ENCODE data around the gene MUC15. TPM values are rescaled to one million over a fixed set of nuclear protein-coding genes. Genes with fewer than 3 reads are reported as not detected.
"Not testable (repeated sequence)": the region's sequence is repeated elsewhere in the genome, so short reads cannot be mapped to it uniquely, and the experiment has no call there.

Gene MUC15, protein sequence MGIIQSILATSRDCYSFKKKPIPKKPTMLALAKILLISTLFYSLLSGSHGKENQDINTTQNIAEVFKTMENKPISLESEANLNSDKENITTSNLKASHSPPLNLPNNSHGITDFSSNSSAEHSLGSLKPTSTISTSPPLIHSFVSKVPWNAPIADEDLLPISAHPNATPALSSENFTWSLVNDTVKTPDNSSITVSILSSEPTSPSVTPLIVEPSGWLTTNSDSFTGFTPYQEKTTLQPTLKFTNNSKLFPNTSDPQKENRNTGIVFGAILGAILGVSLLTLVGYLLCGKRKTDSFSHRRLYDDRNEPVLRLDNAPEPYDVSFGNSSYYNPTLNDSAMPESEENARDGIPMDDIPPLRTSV
- not detected for total RNA-seq

DNA sequence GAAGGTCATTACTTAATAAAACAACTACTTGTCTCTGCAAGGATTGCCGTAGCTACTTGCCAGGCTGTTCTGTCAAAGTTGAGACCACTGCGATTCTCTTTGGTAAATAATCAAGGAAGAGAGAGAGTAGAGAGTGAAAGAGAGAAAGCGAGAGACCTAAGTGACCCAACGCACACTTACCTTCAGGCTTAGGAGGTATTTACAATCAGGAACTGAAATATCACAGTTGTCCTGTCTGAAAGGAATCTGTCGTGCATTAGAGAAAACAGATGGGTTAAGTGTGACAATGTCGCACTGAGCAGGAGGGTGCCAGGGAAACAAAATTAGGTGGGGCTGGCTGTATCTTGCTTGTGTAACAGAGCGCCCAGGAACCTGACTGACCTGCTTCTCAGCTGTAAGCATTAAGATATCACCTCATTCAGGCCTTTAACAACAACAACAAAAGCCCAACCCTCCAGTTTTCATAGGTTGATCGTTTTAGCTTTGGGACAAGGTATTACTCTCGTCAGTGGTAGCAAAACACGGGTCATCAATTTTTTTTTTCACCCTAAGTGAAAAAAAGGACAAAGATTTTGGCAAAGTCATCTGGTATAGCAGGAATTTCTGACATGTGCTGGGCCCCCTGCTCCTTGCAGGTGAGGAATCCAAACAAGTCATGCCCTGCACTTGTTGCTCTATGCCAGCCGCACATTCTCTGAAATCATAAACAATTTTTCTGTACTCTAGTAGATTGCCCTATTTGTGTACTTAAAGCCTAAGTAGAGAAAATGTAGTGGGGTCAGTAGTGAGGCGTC, at the start of gene MUC15:
Gene MUC15, minus strand, starts transcription at position 403 of the 794 bp plus-strand sequence. CDS start 5,169 bp downstream, outside the sequence.
- no peak for DNase-seq

DNA sequence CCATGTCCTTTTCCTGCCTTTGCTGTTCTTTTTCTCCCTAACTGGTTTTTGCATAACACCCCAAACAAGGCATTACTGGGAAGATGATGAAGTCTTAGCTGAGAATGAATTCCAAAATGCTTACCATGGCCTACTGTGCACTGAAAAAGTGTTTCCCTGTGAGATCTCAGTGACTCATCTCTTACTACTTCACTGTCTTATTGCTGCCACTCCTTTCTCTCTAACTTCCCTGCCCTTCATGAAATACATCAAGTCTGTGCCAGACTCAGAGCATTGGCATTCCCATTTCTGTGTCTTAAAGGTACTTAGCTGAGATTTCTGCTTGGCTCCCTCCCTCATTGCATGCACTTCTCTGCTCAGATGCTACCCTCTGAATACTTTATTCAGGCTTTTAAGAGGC, 49.1 kb upstream of the MUC15 start:
- no peak for DNase-seq

DNA sequence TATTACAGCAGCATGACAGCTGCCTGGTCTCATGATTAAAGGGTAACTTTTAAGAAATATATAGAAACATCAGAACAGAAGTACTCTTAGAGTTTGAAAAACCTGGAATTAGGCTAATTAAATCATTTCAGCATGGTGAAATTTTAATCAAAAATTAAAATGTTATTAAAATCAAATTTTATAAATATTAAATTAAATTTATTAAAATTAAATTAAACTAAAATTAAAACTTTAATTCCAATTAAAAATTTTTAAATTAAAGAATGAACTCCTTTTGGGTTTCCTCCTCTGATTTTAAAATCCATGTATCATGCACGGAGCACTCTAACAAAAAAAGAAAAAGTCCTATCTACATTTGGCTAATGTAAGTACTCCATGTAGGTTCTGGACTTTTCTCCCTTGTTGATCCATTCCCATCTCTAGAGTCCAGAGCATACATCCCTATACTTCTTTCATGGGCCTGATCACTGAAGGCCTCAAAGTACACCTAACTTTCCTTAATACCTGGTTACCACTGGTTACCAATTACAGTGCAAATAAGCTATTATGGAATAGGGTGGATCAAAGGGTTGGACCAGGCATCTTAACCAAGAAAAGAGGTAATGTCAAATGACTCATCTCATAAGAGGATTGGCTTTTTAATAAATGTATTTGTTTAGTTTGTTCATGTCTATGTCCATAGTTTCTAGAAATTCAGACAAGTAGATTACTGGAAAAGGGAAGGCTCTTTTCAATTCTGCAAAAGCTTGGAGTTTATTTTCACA, 48.4 kb upstream of the MUC15 start:
- DNase-seq = no peak

DNA sequence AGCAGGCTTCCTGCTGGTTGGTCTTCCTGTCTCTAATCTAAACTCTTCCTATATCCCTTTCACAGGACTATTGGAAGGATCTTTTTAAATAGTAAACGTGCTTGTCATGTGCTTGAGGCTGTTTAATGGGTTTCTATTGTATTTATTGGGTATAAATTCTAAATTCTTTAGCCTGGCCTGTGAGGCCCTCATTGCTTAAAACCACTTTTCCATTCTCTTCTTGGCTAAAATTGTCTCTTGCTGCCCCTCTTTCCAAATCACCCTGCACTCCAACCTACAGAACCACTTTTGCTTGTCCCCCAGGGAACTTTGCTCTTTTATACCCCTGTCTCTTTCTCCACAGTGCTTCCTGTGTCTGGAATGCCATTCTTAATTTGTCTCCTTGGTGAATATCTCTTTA, 46.4 kb upstream of the MUC15 start:
- no peak for DNase-seq

DNA sequence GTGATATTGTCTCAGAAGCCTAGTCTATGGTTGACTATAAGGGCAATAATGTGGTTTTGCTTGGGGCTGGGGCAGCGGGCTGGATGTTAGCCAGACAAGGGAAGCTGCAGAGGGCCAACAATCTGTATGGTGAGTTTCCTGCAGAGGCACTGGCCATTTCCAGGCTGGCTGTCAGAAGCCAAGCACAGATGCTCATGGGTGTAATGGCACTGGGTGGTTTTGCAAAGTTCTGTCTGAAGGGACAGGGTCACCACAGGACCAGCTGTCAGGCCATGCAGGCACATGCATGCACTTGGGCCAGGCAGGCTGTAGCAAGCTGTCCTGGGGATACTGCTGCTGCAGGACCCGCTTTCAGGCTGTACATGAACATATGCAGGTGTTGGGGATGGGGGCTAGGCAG, 41.7 kb upstream of the MUC15 start:
- no peak for DNase-seq

DNA sequence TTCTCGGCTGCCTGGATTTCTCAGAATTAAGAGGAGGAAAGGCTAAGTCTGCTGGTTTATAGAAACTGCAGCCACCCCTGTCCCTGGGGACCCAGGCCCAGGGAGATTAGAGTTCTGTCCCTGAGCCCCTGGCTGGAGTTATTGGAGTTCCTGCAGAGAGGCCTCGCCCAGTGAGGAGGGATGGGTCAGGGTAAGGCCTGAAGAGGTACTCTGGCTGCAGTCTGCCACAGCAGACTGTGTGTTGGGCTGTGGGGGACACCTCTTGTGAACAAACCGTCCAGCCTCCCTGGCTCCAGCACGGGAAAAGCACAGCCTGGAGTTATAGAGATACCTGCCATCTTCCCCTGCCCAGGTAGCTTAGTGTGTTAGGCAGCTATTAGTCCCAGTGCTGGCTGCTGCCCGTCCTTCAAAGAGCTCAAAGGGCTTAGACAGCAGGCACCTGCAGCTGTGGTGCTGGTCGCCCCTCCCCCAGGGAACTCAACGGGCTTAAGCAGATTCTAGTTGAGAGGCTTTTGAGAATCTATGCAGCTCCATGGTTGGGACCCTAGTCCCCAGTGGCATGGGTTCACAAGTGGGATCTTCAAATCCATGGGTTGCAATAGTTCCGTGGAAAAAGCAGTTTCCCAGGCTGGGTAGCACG, 36.6 kb upstream of the MUC15 start:
- no peak for DNase-seq

DNA sequence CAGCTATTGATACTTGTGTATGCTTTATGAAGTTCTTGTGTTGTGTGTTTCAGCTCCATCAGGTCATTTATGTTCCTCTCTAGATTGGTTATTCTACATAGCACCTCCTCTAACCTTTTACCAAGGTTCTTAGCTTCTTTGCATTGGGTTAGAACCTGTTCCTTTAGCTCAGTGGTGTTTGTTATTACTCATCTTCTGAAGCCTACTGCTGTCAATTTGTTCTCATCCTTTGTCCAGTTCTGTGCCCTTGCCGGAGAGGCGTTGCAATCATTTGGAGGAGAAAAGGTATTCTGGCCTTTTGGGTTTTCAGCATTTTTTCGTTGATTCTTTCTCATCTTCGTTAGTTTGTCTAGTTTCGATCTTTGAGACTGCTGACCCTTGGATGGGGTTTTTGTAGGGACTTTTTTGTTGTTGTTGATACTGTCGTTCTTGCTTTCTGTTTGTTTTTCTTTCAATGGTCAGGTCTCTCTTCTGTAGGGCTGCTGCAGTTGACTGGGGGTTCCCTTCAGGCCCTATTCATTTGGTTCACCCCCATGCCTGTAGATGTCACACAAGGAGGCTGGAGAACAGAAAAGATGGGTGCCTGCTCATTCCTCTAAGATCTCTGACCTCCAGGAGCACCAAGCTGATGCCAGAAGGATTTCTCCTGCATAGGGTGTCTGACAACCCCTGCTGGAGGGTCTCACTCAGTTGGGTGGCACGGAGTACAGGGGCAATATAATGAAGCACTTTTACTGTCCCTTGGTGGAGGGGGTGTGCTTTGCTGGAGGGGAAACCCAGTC, 35.9 kb upstream of the MUC15 start:
- no peak for DNase-seq

DNA sequence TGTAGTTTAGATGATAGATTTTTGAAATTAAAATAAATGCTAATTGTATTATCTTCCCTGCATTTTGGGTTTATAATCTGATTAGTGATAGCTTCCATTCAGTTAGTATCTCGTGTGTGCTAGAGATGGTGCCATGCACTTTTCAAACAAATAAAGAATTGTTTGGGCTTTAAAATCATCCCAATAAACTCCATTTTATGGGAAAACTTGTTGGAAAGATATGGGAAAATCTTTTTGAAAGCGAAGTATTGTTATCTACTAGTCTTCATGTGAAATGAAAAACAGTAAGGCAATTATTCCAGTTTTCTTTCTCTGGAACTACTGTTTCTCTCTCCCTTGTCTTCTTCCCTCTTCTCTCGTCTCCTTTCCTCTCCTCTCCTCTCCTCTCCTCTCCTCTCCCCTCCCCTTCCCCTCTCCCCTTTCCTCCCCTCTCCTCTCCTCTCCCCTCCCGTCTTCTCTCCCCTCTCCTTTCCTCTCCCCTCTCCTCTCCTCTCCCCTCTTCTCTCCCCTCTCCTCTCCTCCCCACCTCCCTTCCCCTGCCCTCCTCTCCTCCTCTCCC, 27.9 kb upstream of the MUC15 start:
- DNase-seq = no peak

DNA sequence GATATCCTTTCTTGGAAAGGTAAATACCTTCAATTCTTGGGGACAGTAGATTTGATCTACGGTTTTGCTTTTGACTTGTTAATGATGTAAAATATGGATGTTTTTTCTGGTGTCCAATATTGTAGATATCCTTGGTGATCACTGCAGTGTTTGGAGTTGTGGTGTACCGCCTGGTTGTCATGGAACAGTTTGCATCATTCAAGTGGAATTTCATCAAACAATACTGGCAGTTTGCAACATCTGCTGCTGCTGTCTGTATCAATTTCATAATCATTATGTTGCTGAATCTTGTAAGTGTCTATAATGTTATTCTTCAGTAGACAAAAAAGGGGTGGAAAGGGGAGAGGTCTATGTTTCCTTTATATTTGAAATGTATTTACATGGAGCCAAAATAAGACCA, 27.4 kb upstream of the MUC15 start:
- DNase-seq = no peak

DNA sequence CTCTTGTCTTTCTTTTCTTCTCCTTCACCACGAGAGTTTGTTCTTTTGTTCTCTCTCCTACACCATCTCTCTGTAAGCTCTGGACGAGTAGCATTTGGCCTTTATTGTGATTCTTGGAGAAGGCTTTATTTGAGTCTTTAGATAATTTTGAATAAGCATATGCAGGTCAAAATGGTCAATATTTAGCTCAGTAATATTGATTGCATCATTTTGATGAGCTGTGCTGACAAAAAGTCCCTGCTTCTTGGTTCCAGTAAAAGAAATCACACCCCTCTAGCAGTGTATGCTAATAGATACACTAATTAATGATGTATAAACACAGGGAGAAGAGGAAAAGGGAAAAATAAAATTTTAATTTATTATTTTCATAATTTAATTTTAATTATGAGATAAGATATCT, 25.8 kb upstream of the MUC15 start:
- no peak for DNase-seq

DNA sequence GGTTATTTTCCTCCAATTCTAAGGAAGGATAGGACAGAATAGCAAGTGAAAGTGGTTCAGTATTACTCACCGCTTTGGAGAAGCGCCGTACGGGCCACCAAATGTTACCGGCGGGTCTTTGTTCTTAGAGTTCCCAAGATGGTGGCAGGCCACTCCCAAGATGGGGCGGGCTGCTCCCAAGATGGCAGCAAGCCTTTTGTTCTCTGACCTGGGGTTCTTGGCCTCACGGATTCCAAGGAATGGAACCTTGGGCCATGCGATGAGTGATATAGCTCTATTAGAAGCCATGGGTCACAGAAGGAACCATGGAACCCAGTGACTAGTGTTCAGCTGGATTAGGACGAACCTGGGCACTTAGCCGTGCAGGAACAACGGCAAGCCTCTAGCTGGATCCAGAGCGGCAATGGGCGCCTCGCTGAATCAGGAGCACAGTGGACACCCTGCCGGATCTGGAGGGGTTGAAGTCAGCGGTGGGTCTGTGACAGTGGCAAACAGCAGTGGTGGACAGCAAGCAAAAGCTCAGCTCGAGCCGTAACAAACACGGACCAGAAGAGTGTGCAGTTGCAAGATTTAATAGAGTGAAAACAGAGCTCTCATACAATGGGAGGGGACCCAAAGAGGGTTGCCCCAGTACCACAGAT, 25.1 kb upstream of the MUC15 start:
- not testable (repeated sequence) for DNase-seq

DNA sequence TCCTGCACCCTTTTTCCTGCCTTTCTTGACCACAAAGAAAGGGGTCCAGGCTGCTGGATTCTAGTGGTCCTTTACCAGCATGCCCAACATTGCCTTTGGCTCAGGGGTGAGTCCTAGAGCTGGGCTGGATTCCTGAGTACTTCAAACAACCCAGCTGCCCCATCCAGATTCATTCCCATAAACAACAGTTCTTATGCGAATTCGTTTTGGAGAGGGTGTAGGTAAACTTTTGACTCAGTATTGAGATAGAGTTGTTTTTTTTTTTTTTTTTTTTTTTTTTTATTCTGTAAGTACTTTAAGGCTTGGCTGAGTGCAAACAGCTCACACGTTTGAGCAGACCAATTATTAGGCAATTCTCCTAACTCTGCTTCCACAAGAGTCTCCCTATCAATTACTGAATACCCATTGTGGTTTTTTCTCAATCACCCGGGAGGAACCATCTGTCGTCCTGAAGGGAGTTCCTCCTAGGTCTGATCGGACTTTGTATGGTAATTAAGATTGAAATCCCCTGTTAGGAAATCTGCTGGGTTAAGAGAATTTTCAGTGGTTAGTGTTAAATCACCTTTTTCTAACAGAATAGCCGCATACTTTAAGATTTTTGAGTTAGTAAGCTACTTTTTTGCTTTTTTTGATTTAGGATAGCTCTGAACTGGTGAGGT, 23.3 kb upstream of the MUC15 start:
- not testable (repeated sequence) for DNase-seq

DNA sequence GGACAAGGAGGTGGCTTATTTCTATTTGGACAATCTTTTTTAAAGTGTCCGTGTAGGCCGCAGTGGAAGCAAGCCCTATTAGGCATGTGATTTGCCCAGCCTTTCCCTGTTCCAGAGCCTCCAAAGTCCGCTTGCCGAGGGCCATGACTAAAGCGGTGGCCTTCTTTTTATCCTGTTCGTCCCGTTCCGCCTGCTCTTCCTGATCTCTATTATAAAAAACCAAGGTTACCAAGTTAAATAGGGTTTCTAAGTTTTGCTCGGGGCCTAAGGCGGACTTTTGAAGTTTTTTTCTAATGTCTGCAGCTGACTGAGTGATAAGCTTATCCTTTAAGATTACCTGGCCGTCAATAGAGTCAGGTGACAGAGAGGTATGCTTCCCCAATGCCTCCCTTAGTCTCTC, 21.6 kb upstream of the MUC15 start:
- DNase-seq = no peak

DNA sequence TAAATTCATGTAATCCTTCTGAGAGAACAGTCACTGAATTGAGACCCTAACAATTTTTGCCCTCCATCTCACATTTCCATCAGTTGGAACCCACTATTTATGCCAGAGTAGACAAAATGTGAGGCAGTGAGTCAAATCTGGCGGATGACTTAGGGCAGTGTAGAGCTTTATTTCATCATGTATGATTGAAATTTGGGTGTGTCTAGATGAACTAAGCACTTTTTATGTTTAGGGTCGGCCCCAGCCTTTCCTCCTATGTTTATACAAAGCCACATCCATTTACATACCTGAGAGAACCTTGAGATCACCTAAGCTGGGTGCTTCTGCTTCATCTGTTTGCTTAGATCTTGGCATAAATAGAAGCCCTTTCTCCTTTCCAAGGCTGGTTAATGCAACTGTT, 15.0 kb upstream of the MUC15 start:
- no peak for DNase-seq

DNA sequence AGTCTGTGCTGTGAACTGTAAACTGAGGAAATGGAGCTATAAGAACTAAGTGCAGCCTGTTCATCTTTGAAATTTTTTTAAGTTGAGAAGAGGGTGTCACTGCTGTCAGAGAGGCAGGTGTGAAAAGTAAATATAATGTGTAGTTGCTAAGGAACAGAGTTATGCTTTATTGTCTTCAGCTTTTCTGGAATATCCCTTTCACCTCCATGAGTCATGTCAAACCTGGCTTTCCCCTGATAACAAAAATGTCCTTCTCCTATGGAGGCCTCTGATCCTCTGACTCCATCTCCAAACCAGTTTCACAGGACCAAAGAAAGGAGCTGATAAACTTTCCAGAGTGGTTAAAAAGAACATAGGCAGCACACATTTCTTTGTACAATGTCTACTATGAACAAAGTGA, 12.8 kb upstream of the MUC15 start:
- DNase-seq = no peak

DNA sequence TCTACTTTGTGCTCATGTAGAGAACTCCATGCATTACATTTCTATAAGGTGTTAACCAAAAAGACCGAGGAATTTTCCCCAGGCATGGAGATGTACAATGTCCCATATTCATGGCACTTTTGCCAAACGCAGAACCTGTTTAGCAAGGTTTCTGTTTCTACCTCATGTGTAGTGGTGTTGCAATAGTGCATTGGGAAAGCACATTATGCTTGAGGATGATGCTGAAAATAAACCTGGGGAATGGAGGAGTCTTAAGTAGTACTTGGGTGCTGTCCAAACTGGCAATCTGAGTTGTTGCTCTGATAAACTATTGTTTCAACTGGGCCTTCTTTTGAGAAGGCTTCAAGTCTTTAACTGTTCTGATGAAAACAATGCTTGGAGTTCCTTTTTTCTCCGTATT, 11.5 kb upstream of the MUC15 start:
- no peak for DNase-seq

DNA sequence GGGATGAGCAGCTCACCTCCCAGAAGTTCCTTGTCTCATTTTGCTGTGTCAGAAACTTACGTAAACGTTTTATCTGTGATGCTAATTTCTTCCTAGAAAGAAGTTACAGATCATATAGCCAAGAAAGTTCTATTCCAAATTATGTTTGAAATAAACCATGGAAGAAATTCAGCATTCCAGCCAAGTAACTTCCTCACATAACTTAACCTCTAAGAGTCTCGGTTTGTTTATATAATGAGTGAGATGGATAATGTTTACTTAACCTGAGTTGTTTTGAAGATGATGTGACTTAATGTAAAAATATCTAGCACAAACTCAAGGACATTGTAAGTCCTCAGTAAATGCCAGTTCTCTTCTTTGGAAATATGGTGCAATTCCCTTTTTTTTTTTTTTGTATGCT, 8.9 kb upstream of the MUC15 start:
- DNase-seq = no peak

DNA sequence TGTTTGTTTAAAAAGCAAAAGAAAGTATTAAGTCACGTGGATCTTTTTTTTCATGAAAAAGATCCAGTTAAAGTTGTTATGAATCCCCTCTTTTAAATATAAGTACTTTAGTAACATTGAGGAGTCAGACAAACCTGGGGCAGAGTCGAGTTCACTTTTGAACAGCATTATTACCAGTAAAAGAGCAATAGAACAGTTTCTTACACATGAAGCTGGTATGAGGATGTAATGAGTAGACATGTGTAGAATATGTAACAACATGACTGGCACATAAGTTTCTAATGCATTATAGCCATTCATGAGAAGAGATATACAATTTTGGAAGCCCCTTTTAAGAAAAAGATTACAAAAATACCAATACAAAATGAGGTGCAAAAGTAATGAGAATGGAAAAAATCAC, 7.6 kb upstream of the MUC15 start:
- DNase-seq = no peak

DNA sequence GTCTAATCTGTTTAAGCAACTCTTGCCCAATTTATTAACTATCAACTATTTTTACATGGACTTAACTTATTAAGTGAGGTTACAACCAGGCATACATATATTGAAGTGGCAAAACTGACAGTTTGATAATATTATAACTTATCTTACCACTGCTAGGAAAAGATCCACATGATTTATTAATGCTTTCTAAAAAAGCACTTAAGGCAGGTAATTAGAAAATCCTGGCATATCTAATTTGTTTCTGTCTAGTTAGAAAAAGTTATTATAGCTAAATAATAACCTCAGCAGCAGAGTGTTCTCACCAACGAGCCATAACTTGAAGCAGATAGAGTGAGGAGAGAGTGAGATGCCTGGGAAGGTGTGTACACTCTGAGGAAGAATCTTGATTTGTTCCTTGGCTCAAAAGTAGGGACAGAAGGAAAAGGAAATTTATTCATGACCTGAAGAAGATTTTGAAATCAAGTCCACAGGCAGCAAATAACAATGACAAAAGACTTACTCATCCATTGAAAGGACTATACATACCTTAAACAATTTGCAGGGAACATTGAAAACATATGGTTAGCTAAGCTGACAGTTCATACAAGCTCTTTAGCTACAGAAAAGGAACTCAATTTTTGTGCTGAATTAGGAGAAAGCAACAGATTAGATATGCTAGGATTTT, 7.1 kb upstream of the MUC15 start:
- DNase-seq = no peak

DNA sequence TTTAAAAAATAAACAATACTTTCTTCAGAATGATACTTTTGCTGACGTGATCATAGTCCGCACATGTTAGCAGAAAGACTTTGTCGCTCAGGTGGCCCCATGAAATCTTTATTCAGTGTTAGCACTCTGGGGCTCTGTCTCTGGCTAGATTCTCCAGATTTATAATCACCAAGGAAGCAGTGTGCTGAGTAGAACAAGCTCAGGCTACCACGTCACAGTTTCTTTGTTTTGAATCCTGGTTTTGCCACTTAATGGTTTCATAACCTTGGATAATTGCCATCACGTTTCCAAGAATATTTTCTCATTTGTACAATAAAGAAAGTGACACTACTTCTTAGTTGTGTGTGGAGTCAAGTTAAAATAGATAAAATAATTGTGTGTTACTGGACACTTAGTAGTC, 3.9 kb upstream of the MUC15 start:
- no peak for DNase-seq

Measured in occipital lobe (tissue), 2 donors.